ENCODE measurements around the gene FRAS1.

DNA sequence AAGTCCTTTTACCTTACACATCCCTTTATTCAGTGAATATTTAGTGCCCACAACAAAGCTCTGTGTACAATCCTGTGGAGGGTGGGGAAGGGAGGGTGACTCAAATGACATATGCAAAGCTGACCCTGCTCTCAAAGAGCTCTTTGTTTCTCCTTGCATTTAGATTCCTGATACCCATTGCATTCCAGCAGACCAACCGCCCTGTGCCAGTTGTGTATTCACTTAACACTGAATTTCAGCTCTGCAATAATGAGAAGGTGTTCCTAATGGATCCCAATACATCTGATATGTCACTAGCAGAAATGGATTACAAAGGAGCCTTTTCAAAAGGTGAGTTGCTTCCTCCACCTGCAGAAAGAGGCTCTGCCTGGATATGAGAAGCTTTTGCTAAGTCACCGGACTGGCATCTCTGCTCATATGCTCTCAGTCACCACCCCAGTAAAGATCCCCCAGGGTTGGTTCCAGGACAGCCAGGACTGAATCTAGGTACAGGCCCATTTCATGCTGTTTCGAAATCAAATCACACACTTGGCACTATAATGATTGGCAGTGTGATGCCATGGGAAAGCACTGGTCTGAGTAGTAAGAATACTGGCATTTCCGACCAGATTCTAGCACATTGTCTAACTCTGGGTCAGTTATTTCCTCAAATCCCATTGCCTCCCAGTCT is 477.3 kb downstream of the FRAS1 start:
- TF ChIP-seq, protein P1, sequence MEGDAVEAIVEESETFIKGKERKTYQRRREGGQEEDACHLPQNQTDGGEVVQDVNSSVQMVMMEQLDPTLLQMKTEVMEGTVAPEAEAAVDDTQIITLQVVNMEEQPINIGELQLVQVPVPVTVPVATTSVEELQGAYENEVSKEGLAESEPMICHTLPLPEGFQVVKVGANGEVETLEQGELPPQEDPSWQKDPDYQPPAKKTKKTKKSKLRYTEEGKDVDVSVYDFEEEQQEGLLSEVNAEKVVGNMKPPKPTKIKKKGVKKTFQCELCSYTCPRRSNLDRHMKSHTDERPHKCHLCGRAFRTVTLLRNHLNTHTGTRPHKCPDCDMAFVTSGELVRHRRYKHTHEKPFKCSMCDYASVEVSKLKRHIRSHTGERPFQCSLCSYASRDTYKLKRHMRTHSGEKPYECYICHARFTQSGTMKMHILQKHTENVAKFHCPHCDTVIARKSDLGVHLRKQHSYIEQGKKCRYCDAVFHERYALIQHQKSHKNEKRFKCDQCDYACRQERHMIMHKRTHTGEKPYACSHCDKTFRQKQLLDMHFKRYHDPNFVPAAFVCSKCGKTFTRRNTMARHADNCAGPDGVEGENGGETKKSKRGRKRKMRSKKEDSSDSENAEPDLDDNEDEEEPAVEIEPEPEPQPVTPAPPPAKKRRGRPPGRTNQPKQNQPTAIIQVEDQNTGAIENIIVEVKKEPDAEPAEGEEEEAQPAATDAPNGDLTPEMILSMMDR (IDR thresholded peaks at IDR 0.05) = no peak
- no peak for TF ChIP-seq POLR2A (IDR thresholded peaks at IDR 0.05)
